GM18909 (cell line): ENCODE data around the gene PIGP.
"Not testable (repeated sequence)": the region's sequence is repeated elsewhere in the genome, so short reads cannot be mapped to it uniquely, and the experiment has no call there.

Experiments
- ATAC-seq: cut with Tn5 transposase; IDR thresholded peaks from one replicate; pipeline ENCODE4 v1.9.1; 2021; ENCODE audit warnings: mild to moderate bottlenecking; ENCODE audit not compliant: unreplicated experiment, poor library complexity

PIGP gene

DNA sequence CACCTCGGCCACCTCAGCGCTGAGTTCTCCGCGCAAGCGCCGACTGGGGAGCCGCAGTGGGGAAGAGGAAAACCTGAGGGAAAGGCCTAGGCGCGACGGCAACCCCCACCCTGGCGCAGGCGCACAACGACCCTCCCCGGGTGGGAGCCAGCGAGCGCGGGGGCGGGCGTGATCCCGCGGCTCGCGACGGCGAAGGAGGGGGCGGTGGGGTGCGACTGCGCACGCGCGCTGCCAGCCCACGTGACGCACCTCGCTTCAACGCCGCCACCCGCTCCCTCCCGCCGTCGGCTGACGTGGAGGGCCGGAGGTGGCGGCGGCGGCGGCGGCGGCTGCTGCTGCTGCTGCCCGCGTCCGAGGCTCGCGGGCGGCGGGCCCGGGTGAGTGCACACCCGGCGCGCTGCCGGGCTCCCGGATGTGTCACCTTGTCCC lies at the start of gene PIGP, which contains the start of gene TTC3:
Gene PIGP (minus strand): TSS at position 84 of the 429 bp plus-strand sequence. CDS start 556 bp downstream, outside the sequence.
Gene TTC3 (plus strand): TSS at position 267 of the 429 bp plus-strand sequence. CDS start 14,004 bp downstream, outside the sequence.
- peak; percentile 70 for ATAC-seq

DNA sequence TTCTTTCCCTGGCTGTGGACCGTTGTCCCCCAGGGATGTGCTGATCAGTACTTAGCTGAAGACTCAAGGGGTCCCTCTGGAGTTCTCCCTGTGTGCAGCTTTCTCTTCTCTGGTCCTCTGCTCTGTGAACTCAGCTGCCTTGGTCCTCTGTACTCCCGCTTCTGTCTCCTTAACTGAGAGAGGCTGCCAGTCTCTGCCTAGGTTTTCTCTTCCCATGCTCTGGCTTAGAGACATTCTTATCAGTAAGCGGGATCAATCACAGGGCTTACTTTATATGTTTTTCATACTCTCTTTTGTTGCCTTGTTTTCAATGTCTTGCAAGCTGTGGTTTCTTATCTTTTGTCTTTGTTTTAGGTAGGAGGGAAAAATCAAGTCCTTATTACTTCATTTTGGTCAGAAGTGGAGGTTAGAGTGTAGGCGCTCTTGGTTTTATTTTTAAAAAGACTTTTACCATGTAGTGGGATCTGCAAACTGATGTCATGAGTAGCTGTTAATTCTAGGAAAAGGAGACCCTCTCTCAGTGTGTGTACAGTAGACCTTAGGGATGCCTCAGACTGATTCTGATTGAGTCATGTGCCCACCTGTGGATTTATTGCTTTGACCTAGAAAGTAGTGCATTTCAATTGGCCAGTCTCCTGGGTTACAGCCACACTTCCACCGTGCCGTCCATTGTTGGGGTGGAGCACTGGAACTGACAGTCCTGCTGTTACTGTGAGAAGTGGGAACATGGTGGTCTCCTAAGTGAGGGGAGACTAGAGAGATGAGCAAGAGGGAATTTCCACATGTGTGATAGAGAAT lies 46.7 kb upstream of the PIGP start:
- no peak for ATAC-seq

DNA sequence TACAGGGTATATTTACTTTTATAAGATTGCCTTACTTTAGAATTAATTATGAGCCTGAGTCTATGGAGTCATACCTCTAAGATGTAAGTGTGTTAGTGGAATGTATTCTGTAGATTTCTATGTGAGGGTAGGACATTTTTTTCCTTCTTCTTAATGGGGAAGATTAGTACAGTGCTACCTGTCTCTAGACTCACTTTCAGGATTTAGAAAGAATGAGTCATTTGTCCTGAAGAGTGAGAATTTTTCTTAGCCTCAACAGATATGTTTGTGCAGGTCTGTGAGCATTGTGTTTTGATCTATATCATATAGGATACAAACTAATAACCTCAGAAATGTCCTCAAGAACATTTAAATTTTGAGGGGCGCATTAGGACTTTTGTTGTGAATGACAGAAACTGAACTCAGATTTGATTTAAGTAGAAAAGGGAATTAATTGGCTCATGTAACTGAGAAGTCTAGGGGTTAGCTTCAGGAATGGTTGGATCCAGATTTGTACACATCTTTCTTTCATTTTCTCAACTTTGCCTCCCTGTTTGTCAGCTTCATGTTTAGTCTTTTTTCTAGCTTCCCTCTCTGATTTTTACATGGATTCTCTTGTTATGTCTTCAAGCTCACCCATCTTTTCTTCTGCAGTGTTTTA lies 45.4 kb upstream of the PIGP start:
- no peak for ATAC-seq

DNA sequence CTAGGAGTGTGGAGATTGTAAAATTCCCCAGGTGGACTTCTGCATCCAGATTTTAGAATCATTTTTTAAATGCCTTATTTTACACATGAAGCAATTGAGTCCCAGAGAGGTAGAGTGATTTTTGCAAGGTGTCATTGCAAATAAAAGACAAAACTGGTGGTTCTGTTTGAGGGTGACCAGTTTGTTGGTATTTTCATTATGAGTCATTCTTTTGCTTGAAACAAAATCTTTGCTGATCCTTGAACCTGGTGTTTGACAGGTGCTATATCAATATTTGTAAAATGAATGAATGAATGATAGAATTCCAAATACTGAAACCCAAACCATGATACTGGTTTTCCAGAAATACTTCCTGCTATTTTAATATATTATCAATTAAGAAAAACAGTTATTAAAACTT lies 44.3 kb upstream of the PIGP start:
- ATAC-seq, result no peak

DNA sequence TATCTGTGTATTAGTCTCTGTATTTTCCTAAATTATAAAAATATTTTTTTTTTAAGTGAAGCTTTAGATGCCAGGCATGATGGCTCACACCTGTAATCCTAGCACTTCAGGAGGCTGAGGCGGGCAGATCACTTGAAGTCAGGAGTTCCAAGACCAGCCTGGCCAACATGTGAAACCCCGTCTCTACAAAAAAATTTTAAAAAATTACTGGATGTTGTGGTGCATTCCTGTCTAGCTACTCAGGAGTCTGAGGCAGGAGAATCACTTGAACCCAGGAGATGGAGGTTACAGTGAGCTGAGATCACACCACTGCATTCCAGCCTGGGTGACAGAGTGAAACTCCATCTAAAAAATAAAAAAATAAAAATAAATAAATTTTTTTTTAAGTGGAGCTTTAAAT lies 43.6 kb upstream of the PIGP start:
- not testable (repeated sequence) for ATAC-seq

DNA sequence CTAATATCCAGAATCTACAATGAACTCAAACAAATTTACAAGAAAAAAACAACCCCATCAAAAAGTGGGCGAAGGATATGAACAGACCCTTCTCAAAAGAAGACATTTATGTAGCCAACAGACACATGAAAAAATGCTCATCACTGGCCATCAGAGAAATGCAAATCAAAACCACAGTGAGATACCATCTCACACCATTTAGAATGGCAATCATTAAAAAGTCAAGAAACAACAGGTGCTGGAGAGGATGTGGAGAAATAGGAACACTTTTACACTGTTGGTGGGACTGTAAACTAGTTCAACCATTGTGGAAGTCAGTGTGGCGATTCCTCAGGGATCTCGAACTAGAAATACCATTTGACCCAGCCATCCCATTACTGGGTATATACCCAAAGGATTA lies 41.4 kb upstream of the PIGP start:
- not testable (repeated sequence) for ATAC-seq

DNA sequence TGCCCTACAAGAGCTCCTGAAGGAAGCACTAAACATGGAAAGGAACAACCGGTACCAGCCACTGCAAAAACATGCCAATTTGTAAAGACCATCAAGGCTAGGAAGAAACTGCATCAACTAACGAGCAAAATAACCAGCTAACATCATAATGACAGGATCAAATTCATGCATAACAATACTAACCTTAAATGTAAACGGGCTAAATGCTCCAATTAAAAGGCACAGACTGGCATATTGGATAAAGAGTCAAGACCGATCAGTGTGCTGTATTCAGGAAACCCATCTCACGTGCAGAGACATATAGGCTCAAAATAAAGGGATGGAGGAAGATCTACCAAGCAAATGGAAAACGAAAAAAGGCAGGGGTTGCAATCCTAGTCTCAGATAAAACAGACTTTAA lies 38.2 kb upstream of the PIGP start:
- not testable (repeated sequence) for ATAC-seq

DNA sequence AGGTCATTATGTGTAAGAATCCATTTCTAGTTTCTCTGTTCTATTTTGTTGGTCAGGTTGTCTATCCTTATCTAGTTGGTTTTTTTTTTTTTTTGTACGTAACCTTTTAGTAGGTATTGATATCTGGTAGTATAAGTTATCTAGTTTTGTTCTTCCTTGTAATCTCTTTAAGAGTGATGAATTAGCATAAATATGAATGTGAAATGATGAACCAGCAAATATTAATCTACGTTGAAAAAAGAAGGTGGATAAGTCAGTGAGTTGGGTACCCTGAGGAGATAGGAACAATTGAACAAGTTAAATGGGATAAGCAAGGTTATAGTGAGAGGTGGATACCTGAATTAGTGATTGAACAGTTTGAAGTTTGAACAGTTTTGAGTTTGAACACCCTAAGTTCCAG lies 34.1 kb upstream of the PIGP start:
- no peak for ATAC-seq

DNA sequence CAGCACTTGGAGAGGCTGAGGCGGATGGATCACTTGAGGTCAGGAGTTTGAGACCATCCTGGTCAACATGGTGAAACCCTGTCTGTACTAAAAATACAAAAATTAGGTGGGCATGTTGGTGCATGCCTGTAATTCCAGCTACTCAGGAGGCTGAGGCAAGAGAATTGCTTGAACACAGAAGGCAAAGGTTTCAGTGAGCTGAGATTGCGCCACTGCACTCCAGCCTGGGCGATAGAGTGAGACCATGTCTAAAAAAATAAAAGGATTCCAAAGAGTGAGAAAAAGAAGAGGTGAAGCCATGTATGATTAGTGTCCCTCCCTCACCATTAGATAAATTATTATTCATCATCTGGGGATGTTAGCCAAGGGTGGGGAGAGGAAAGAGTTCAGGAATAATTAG lies 29.9 kb upstream of the PIGP start:
- not testable (repeated sequence) for ATAC-seq

DNA sequence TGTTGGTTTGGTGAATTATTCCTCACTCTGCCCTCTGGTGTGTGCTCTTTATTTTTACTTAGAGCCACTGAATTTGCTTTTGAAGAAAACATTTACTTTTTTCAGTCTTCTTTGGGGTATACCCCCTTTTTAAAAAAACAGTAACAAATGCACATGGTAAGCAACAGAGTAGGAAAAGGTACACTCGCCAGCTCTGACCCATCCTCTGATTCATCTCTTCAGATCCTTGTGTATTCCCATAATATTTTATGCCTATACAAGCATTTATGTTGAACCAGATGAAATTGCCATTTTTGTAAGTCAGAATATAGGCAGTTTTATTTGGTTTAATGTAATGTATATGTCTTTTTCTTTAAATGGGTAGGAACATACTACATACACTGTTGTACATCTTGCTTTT lies 28.5 kb upstream of the PIGP start:
- ATAC-seq, result no peak

DNA sequence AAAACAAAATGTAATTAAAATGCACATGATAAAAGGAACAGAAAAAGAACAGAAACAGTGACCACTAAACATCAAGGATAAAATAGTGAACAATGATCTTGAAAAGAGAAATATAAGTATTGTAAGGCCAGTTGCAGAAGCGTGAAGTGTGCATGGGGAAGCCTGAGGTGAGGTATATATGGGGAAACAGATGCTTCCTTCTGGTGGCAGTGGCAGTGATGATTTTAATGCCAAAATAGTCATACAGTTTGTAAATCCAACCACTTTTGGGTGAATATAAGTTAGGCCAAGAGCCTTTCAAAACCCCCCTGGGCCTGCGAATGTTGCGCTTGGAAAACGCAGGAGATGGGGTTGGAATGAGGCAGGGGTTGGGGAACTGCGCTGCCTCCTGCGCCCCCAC lies 27.4 kb upstream of the PIGP start:
- no peak for ATAC-seq

DNA sequence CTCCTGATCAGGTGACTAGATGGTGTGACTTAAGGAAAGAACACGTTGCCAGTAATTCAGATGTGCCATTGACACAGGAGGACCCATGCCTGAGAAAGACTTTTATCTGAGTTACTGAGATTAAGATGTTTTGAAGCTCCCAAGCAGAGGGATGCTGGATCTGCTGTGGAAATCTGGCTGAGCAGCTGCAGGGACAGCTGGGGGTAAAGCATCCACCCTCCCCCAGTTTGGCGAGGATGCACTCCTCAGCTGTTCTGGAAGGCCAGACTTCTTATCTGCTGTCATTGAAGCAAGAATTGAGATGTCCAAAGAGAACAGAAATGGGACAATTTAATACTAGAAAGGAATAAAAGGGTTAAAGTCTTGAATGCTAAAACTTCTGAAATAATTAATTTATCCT lies 25.9 kb upstream of the PIGP start:
- ATAC-seq, result no peak

DNA sequence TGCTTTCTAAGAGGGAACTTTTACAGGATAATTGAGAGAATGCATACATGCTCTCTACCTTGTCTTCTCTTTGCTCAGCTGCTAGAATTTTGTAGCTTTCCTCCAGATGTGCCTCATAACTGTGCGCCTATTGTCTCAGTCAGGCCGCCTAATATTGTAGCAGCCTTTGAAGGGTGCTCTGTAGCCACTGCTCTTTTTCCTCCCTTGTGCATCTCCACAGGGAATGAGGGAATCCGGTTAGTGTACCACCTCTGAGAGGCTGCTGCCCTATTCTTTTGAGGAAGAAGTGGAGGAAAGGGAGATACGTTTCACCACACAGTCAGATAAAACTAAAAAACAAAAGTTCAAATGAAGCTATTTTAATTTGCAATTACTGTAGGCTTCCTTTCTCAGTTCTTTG lies 22.9 kb upstream of the PIGP start:
- no peak for ATAC-seq

DNA sequence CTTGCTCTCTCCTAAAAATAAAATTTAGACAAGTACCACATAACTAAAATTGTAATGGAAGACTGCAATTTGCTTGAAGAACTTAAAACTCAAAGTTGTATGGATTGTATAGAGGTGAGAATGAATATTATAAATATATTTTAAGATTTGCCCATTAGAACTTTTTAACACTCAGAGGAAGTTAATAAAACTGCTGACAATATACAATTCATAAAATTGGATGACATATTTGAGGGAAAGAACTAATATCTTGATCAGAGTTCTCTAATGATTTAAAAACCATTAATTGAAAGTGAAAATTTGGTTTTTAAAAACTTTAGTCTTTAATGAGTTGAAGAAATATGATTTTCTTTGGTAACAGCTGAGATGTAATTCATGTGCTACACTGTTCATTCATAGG lies 21.1 kb upstream of the PIGP start:
- no peak for ATAC-seq

DNA sequence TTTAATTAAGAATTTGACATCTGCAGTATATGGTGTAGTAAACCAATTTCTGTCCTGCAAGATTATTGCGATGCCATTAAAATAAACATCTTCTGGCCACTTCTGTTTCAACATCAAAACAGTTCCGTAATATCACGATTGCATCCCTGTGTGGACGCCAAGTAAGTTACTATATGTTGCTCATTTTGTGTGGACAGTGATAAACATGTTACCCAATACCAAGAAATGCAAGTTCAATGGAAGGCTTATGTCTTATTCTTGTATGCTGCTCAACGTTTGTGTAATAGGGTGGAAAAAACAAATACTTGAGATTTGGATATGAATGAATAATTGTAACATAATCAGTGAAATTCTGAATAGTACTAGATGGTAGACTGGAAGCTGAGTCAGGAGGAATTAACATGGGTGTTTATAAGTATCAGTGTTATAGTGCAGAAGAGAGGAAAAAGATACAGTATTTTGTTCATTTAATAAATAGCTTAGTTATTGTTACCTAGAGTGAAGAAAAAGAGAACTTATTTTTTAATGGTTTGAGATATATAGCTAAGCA lies 15.4 kb upstream of the PIGP start:
- no peak for ATAC-seq

DNA sequence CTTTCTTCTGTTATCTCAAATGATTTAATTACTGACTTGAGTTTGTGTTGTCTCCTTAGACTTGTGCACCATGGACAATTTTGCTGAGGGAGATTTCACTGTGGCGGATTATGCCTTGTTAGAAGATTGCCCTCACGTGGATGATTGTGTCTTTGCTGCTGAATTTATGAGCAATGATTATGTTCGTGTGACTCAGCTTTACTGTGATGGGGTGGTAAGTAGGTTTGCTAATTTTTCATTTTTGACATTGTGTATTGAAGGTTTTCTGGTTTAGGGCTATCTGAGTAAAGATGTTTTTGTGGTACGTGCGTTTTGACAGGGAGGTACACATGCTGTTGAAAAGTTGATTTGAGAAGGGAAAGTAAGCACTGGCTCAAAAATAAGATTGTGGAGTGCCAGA lies 14.3 kb upstream of the PIGP start:
- ATAC-seq, result no peak

DNA sequence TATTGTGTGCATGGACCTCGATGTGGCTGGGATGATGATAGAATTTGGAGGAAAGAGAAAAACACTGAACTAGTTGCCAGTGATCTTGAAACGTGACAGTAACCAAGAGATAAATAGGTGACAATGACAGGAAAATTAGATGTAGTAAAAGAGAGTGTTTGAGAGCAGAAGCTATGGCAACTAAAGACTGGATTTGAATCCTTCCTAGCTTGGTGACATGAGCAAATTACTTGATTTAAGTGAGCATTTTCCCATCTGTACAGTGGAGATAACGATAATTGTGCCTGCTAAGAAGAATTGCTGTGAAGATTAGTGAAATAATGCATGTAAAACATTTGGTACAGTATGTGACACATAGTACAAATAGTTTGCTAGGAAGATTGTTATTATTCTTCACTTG lies 12.9 kb upstream of the PIGP start:
- ATAC-seq, result no peak

DNA sequence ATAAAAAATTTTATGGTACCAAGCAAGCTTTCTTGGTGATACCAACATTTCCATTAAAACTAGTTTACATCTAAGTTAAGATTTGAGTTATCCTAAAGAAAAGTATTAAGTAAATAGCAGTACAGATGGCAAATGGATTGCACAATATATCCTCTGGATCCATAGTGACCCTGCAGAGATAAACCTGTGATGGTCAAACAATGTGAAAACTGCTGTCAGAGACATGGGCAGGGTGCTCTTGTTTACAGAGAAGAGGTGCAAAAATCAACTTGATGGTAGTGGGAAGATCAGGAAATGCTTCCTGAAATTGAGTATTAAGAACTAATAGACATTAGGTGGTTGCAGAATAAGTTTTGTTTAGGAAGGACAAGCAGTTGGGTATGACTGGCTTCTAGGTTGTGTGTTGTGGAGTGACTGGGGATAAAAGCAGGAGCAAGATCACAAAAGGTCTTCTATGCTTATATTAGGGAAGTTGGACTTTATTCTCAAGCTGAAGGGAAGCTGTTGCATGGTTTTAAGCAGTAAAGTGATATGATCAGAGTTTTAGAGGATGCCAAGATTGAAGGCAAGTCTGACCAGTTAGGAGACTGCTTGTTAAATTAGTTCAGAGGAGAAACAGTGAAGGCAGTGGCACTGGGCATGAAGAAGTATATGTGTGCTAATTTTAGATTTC lies 10.1 kb upstream of the PIGP start:
- no peak for ATAC-seq

DNA sequence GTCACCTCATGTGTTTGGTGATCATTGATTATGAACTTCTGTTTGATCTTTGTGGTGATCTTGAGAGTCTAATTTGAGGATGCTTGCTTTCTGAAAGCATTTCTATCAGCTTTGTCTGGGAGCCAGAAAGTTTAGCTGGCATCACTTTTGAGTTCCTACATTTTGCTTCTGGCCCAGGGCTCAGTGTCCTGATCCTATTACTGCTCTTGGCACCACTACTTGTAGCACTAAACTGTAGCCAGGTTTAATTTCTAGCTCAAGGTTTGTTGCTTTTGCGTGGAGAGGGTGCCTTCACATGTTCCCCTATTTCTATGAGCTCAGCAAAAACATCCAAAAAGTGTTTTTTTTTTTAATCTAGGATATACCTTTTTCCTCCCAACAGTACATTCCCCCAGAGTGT lies 9.5 kb upstream of the PIGP start:
- ATAC-seq, result no peak

DNA sequence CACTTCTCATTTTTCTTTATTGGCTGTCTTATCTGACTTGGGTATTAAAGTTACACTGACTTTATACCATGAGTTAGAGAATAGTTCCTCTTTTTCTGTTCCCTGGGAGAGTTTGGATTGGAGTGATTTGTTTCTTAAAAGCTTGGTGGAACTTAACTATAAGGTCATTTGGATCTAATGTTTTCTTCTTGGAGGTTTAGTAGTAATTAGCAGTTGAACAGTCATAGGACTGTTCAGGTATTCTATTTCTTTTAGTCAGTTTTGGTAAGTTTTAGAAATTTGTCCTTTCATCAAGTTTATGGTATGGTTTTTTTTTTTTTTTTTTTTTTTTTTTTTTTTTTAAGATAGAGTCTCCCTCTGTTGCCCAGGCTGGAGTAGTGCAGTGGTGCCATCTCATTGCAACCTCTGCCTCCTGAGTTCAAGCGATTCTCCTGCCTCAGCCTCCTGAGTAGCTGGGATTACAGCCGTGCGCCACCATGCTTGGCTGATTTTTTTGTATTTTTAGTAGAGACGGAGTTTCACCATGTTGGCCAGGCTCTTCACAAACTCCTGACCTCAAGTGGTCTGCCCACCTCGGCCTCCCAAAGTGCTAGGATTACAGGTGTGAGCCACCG lies 6.4 kb upstream of the PIGP start:
- ATAC-seq, result no peak

DNA sequence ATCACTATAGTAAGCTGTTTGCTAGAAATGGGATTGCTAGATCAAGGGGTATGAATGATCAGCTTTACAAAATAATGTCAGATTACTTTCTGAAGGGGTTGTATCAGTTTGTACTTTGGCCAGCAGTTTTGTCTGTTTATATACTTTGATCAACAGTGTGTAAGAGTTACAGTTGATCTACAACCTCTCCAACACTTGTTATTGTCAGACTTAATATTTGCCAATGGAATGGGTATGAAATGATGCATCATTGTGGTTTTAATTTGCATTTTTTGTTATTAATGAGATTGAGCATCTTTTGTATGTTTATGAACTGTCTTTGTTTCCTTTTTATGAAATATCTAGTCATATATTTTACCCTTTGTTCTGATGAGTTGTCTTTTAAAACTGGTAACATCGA lies 4.5 kb upstream of the PIGP start:
- ATAC-seq, result no peak
